Lower leg skin (tissue), 4 donors: ENCODE measurements around the gene ST8SIA6. TPM values are rescaled to one million over a fixed set of nuclear protein-coding genes. Genes with fewer than 3 reads are reported as not detected.

Experiments used
- DNase-seq, 2 donors: peaks; one replicate each; pipeline ENCODE4 v3.0.0-alpha.2; 2019; ENCODE audit warnings: low spot score in 2 of 2
- H3K4me3 ChIP-seq: fragments of 200-600 bp; sonication (generic); 2 replicates; pipeline ENCODE4 v1.5.1; 2017; ENCODE audit warnings: mild to moderate bottlenecking, low read depth; ENCODE audit not compliant: poor library complexity, severe bottlenecking
- CTCF ChIP-seq, 3 donors: fragments of 450-650 bp; IDR thresholded peaks; one replicate each; pipeline ENCODE4 v1.5.1; 2016; ENCODE audit warnings: antibody characterized with exemption in 3 of 3, mild to moderate bottlenecking in 3 of 3, moderate library complexity in 2 of 3
- POLR2A ChIP-seq, 2 donors: fragments of 450-650 bp; IDR thresholded peaks; one replicate each; pipeline ENCODE4 v1.6.1; 2016 to 2017; ENCODE audit warnings: antibody characterized with exemption in 2 of 2, mild to moderate bottlenecking in 1 of 2, moderate library complexity in 1 of 2
- WGBS, 2 donors: methylation state at CpG; one replicate each; pipeline ENCODE4 v1.1.5; 2018; 5-methylcytosine and 5-hydroxymethylcytosine counted together
- intact Hi-C: fragments of 100-400 bp; cut with DNase I; formaldehyde crosslinking; loops from one replicate; pipeline ENCODE4 v1.15.0; 2023; ENCODE audit warnings: low total_unique reads
- total RNA-seq, 4 donors: library from RNA; depleted of rRNA; stranded (reverse); fragments of >200 nt; gene quantifications; one replicate each; pipeline ENCODE4 v1.1.0, GENCODE V29; 2016

ST8SIA6 gene
- total RNA-seq, 4 donors from 2014 or later, result 0.34 to 2.8 (median 1.5) TPM

- 90 to 95% methylated on average over 1 of the region's 1 CpG for WGBS, 2 donors
- H3K4me3 ChIP-seq, result no peak overlapping the region
- intact Hi-C loops, result no loop called here
- TF ChIP-seq POLR2A (IDR thresholded peaks at IDR 0.05) (no peak), CTCF (IDR thresholded peaks at IDR 0.05) (no peak)
- DNase-seq, result no peak
Observed at GRCh38 chr10:17414484-17414883, 39.9 kb downstream of the ST8SIA6 start.

- intact Hi-C loops, result no loop called here
- no peak for TF ChIP-seq CTCF (IDR thresholded peaks at IDR 0.05)
- TF ChIP-seq POLR2A (IDR thresholded peaks at IDR 0.05), result no peak
- DNase-seq, result no peak
- no peak overlapping the region for H3K4me3 ChIP-seq
- WGBS, 2 donors, result 89 to 96% methylated on average over 2 of the region's 2 CpGs
Observed at GRCh38 chr10:17413876-17414275, 40.5 kb downstream of the ST8SIA6 start.

GRCh38 chr10:17412323-17412722 is 42.1 kb downstream of the ST8SIA6 start:
- TF ChIP-seq POLR2A (IDR thresholded peaks at IDR 0.05), result no peak
- TF ChIP-seq CTCF (IDR thresholded peaks at IDR 0.05), result no peak
- DNase-seq, result no peak
- WGBS, 2 donors, result 76 to 82% methylated on average over 2 of the region's 2 CpGs
- no peak overlapping the region for H3K4me3 ChIP-seq
- intact Hi-C loops, result no loop called here

GRCh38 chr10:17410907-17411306 is 43.5 kb downstream of the ST8SIA6 start:
- intact Hi-C loops, result no loop called here
- DNase-seq, result no peak
- H3K4me3 ChIP-seq, result no peak overlapping the region
- TF ChIP-seq POLR2A (IDR thresholded peaks at IDR 0.05) (no peak), CTCF (IDR thresholded peaks at IDR 0.05) (no peak)
- 76 to 86% methylated on average over 5 of the region's 5 CpGs for WGBS, 2 donors

GRCh38 chr10:17409170-17409733 is 45.1 kb downstream of the ST8SIA6 start:
- H3K4me3 ChIP-seq, result no peak overlapping the region
- TF ChIP-seq POLR2A (IDR thresholded peaks at IDR 0.05) (no peak), CTCF (IDR thresholded peaks at IDR 0.05) (no peak)
- intact Hi-C loops, result no loop called here
- WGBS, 2 donors, result 90 to 94% methylated on average over 5 of the region's 5 CpGs
- no peak for DNase-seq

- TF ChIP-seq CTCF (IDR thresholded peaks at IDR 0.05) (no peak), POLR2A (IDR thresholded peaks at IDR 0.05) (no peak)
- H3K4me3 ChIP-seq, result no peak overlapping the region
- intact Hi-C loops, result no loop called here
- 86 to 90% methylated on average over 5 of the region's 5 CpGs for WGBS, 2 donors
- DNase-seq, result no peak
Observed at GRCh38 chr10:17407047-17407446, 47.3 kb downstream of the ST8SIA6 start.
